Measurements from ENCODE around the gene NPDC1.

NPDC1 gene

DNA sequence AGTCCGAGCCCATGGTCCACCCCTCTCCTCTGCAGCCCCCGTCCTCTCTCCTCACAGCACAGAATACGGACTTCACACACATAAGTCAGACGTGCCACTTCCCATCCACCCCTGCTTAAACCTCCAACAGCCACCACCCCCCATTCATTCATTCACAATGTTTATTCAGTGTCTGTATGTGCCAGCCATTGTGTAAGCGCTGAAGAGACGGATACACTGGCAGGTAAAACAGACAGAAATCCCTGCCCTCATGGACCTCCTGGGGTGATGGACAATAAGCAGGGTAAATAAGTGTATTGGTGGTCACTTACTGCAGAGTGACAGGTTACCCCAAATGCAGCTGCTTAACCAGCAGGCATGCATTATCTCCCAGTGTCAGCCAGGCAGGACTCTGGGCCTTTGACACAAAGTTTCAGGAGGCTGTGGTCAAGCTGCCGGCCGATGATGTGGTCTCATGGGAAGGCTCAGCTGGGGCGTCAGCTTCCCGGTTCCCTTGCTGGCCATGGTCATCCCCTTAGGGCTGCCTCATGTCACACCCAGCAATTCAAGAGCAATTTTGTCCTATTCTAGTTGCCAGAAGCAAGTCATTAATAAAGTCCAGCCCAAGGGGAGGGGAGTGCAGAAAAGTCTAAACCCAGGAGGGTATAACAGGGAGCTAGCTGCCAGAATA is 55.6 kb downstream of the NPDC1 start:
- no peak for DNase-seq

Data from NCI-H82 (cell line).